SHP77 (cell line): ENCODE data around the gene TNFRSF11A.

ENCODE experiments used
- DNase-seq, 2 experiments: peaks; one replicate each; lab custom pipeline; 2025; lab: John Stamatoyannopoulos, UW

The TNFRSF11A gene

DNA sequence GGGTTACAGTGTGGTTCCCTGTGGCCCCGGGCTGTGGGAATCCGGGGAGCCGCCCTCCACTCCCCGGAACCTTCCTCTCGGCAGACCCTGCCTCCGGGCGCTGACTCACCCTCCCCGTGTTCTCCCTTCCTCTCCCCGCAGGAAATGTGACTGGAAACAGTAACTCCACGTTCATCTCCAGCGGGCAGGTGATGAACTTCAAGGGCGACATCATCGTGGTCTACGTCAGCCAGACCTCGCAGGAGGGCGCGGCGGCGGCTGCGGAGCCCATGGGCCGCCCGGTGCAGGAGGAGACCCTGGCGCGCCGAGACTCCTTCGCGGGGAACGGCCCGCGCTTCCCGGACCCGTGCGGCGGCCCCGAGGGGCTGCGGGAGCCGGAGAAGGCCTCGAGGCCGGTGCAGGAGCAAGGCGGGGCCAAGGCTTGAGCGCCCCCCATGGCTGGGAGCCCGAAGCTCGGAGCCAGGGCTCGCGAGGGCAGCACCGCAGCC, 59.5 kb downstream of the TNFRSF11A start:
- no peak for DNase-seq

- DNase-seq: no peak
Observed at GRCh38 chr18:62386091-62386490, 61.0 kb downstream of the TNFRSF11A start.

DNA sequence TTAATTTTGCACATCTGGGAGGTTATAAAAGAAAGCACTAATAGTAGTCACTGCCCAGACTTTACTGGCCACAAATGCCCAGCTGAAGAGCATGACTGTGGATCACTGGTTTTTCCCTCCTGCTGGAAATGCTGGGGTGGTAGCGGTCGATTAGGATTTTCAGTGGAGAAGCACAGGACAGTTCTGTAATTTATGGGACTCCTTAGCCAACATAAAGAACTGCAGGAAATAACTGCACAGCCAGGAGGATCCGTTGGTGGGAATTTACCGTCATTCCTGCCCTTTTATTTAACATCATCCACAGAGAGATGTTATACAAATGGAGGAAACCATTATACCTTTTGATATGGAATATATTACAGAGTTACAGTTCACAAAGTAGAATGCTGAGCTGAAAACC, 61.5 kb downstream of the TNFRSF11A start:
- DNase-seq: no peak

DNA sequence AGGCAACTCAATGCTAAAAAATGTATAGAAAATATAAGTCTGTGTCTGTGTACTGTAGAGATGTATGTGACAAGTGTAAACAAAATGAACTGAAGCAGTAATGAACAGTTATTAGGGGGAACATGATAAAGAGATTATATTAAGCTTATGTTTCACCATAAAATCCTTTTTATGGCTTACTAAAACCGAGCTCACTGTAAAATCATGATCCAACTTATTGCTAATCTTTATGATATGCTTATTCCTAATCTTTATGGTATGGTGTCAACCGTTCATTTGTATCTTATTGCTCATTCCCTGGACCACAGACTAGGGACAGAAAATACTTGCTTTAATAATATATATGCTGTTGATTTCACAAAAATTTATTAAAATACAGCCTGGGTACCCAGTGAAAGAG, 62.1 kb downstream of the TNFRSF11A start:
- no peak for DNase-seq

DNA sequence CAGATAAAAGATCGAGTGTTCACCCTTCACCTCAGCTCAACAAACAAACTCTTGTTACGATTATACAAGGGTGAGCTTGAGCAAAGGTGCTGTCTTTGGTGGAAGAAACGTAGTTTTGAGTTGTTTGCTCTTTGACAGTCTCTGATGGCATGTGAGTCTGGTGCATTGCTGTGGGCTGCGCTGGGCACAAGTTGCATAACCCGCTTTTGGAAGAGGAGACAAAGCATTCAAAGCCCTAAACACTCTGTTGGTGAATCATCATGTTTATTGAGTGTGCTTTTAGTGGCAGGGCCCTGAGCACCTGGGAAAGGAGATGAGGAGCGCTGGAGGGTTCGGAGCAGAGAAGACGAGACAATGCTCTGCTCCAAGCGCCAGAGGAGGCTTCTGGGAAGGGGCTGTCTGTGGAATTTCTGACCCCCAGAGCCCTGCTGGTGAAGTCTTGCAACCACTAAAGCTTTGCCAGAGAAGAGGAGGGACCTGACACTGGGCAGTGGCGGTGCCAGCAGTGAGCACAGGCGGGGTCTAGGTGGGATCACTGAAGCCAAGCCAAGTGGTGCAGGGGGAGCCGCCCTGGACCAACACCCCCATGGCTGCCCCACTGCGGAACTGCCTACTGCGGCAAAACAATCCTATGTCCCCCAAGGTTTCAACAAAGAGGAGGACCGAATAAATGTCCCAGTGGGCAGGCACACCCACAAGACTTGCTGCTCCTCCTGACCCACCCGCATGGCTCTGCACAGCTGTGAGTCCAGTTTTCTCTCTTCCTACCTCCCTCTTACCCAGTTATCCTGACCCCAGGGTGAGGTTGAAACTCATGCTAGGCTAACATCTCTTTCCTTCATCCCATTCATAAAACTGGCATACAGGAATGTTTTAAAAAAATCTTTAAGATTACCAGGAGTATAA, 64.0 kb downstream of the TNFRSF11A start:
- DNase-seq: no peak

DNA sequence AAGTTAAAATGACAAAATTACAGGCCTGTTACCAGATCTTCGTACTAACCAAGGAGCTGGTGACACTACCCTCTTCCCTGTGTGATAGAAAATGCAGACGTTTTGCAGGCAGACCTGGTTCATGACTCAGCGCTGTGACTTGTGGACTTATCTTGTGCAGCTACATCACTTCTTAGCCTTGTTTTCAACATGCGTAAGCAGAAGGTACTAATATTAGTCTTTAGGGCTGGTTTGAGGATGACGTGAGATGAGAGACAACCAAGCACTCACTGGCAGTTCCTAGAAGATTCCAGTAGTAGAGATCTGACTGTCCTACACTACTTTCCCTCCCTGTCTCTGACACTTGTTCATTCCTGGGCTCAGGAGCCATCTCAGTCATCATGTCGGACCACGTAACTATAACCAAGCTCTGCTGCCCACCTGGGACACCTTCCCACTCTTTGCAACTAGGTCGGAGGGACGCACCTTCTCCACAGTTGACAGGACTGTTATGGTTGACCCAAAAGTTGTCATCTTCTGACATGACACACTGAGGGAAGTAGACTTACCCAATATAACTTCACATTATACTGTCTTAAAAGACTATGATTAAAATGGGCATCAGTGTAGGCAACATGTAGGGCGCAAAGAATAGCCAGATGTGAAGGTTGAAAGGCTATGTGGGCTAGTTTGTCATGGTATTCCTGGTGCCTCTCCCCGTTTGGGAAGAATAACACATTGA, 64.8 kb downstream of the TNFRSF11A start:
- DNase-seq: no peak

DNA sequence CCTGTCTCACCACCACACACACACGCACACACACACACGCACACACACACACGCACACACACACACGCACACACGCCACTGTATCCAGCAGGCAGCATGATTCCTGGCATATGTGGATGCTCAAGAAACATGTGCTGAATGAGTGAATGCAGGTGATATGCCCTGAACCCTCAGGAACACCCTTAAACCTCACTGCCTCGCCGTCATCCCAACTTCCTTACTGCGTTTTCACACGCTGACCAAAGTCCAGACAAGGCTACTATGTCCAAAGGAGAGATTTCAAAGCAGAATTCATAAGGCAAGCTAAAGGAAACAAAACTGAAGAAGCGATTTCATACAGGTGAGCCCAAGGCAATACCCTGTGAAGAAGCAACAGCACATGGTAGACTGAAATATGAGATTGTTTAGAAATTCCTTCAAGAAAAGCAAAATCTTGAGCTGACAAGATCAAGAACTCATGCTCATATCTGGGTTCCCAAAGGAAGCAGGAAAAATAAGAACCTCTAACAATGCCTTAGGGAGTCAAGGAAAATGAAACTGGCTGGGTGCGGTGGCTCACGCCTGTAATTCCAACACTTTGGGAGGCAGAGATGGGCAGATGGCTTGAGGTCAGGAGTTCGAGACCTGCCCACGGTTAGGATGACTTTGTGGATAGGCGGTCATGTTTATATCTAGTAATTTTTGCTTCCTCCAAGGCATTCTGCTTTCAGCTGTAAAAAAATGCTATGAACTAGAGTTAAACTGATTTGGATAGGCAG, 69.1 kb downstream of the TNFRSF11A start:
- no peak for DNase-seq

- no peak for DNase-seq
Observed at GRCh38 chr18:62396381-62396780, 71.3 kb downstream of the TNFRSF11A start.

- no peak for DNase-seq
Observed at GRCh38 chr18:62396967-62397366, 71.9 kb downstream of the TNFRSF11A start.

GRCh38 chr18:62398291-62398690, 73.2 kb downstream of the TNFRSF11A start:
- DNase-seq: no peak

- no peak for DNase-seq
Observed at GRCh38 chr18:62399276-62399675, 74.2 kb downstream of the TNFRSF11A start.

GRCh38 chr18:62399781-62400308, 74.7 kb downstream of the TNFRSF11A start:
- peak; percentile 91 to 92 for DNase-seq

DNA sequence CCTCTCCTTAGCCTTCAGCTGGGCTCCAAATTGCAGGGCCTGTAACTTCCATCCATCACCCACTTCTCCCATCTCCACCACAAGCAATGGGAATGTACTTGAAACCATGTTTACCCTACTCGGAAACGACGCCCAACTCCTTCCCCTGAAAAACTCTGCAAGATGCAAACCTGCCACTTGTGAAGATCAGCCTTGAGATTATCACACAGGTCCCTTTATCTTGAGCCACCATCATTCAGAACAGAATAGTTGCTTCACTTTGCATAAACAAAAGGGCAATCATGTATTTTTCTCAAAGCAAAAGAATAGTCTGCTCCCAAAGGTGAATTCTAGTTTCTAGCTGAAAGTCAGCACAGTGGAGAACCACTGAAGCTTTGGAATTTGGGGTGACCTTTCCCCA, 75.8 kb downstream of the TNFRSF11A start:
- no peak for DNase-seq

GRCh38 chr18:62402342-62402948, 77.3 kb downstream of the TNFRSF11A start:
- DNase-seq: no peak

GRCh38 chr18:62403120-62403519, 78.0 kb downstream of the TNFRSF11A start:
- DNase-seq: no peak

DNA sequence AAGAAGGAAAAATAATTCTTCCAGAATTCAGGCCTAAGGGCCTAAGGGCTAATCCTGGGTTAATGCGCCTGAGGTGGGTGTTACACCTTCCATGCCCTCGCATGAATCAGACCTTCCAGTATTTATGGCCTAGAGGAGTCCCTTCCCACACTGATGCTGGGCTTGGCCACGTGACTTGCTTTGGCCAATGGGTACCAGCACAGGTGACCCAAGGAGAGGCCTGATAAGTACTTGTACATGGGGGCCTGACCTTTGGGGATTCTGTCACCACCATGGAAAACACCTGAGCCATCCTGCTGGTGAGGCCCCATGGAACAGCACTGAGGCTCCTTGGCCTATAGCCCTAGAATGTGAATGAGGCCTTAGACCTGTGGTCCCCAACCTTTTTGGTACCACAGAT, 79.8 kb downstream of the TNFRSF11A start:
- DNase-seq: no peak

DNA sequence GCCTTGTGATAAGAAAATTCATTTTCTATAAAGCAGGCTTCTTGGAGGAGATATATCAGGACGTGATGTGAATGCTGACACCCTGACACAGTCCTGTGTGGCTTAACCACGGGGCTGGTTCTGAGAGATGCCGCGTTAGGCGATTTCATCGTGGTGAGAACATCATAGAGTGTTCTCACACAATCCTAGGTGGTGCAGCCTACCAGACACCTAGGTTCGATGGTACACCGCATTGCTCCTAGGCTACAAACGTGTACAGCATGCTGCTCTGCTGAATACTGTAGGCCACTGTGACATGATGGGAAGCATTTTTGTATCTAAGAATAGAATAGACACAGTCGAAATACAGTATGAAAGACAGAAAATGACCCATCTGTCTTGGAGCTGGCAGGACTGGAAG, 82.5 kb downstream of the TNFRSF11A start:
- DNase-seq: no peak

- no peak for DNase-seq
Observed at GRCh38 chr18:62409821-62410220, 84.7 kb downstream of the TNFRSF11A start.

- DNase-seq: no peak
Observed at GRCh38 chr18:62412231-62412979, 87.3 kb downstream of the TNFRSF11A start.

DNA sequence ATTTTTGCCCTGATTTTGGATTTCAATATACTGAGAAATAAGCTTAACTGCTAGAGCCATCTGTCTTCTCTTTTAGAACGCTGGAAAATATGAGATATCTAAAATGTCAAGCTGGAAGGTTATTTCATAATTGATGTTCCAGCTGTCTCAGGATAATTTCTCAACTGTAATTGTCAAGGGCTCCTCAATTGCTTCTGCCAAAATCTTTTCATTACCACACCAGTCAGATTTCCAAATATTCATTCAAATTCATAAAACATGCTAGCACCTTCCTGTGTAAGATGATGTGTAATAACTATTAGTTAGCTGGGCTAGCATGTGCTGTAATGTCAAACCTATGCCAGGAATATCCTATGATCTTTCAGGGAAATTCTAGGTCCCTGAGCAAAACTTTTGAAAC, 88.1 kb downstream of the TNFRSF11A start:
- DNase-seq: no peak

DNA sequence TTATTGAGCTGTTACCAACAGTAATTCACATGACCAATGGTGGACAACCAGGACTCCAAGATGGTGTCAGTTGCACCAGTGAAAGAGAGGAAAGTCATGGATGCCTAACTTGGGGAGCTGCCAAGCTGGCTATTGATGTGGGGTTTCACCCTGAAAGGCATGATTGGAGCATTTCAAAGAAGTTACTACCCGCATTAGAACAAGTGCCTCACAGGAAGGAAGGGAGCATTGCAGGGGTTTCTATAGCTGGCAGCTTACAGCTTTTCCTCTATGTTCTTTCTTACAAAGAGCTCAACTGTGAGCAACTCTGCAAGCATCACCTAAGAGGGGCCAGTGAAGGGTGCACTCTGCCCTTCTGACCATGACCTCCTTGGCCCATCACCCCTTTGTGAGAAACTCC, 93.1 kb downstream of the TNFRSF11A start:
- no peak for DNase-seq
